HepG2 (cell line): ENCODE measurements around the gene B4GALT2. TPM values are rescaled to one million over a fixed set of nuclear protein-coding genes. Genes with fewer than 3 reads are reported as not detected.

Experiments
- ADNP ChIP-seq: sonication (generic); formaldehyde crosslinking; IDR thresholded peaks from 2 replicates; pipeline ENCODE4 v1.4.0; 2020; ENCODE audit warnings: missing genetic modification reagents
- CEBPG ChIP-seq: IDR thresholded peaks from 2 replicates; pipeline ENCODE4 v1.6.1; 2016
- GZF1 ChIP-seq: sonication (generic); formaldehyde crosslinking; IDR thresholded peaks from 2 replicates; pipeline ENCODE4 v1.5.1; 2020; ENCODE audit warnings: mild to moderate bottlenecking, missing genetic modification reagents
- HDAC1 ChIP-seq: sonication (generic); formaldehyde crosslinking; IDR thresholded peaks from 2 replicates; pipeline ENCODE4 v1.5.1; 2020; ENCODE audit warnings: mild to moderate bottlenecking, missing genetic modification reagents
- KDM5A ChIP-seq: fragments of 200-600 bp; sonication (generic); IDR thresholded peaks from 2 replicates; pipeline ENCODE4 v1.7.0; 2018; ENCODE audit warnings: antibody characterized with exemption, mild to moderate bottlenecking, low read length, borderline replicate concordance
- KLF6 ChIP-seq: IDR thresholded peaks from 2 replicates; pipeline ENCODE4 v1.8.0; 2016; ENCODE audit warnings: missing biosample characterization, missing genetic modification reagents
- PAWR ChIP-seq: sonication (generic); formaldehyde crosslinking; IDR thresholded peaks from 2 replicates; pipeline ENCODE4 v1.4.0; 2020; ENCODE audit warnings: missing genetic modification reagents, mild to moderate bottlenecking, borderline replicate concordance
- PHF21A ChIP-seq: sonication (generic); formaldehyde crosslinking; IDR thresholded peaks from 2 replicates; pipeline ENCODE4 v1.5.0; 2020; ENCODE audit warnings: mild to moderate bottlenecking, missing genetic modification reagents
- ZBTB20 ChIP-seq: sonication (generic); formaldehyde crosslinking; IDR thresholded peaks from 2 replicates; pipeline ENCODE4 v1.8.1; 2023; ENCODE audit warnings: missing genetic modification reagents, low read depth, mild to moderate bottlenecking, borderline replicate concordance
- ZFP36L1 ChIP-seq: sonication (generic); formaldehyde crosslinking; IDR thresholded peaks from 2 replicates; pipeline ENCODE4 v1.8.0; 2022; ENCODE audit warnings: mild to moderate bottlenecking, missing genetic modification reagents, moderate library complexity
- ZNF18 ChIP-seq: sonication (generic); formaldehyde crosslinking; IDR thresholded peaks from 2 replicates; pipeline ENCODE4 v1.8.0; 2022; ENCODE audit warnings: mild to moderate bottlenecking, missing genetic modification reagents; ENCODE audit not compliant: insufficient replicate concordance
- ZNF24 ChIP-seq: fragments of 450-650 bp; IDR thresholded peaks from 2 replicates; pipeline ENCODE4 v1.6.1; 2017; ENCODE audit warnings: antibody characterized with exemption, mild to moderate bottlenecking
- ZNF260 ChIP-seq: sonication (generic); formaldehyde crosslinking; IDR thresholded peaks from 2 replicates; pipeline ENCODE4 v1.4.0; 2020; ENCODE audit warnings: missing genetic modification reagents, low read depth, mild to moderate bottlenecking, borderline replicate concordance
- ZNF280B ChIP-seq: sonication (generic); formaldehyde crosslinking; IDR thresholded peaks from 2 replicates; pipeline ENCODE4 v1.5.0; 2020; ENCODE audit warnings: missing genetic modification reagents, mild to moderate bottlenecking, borderline replicate concordance
- ZNF317 ChIP-seq: sonication (generic); formaldehyde crosslinking; IDR thresholded peaks from 2 replicates; pipeline ENCODE4 v1.5.0; 2020; ENCODE audit warnings: mild to moderate bottlenecking, missing genetic modification reagents
- ZNF562 ChIP-seq: sonication (generic); formaldehyde crosslinking; IDR thresholded peaks from 2 replicates; pipeline ENCODE4 v1.8.0; 2022; ENCODE audit warnings: missing genetic modification reagents, borderline replicate concordance
- ZNF850 ChIP-seq: sonication (generic); formaldehyde crosslinking; conservative IDR thresholded peaks from 2 replicates; pipeline ENCODE4 v1.9.0; 2021; ENCODE audit warnings: mild to moderate bottlenecking, missing genetic modification reagents
- polyA plus RNA-seq, 8 experiments: library from polyadenylated mRNA; depleted of rRNA in 3 of 8; stranded (reverse) in 7 of 8; unstranded in 1 of 8; fragments of >200 nt; fragmentation: Illumina TruSeq in 4 of 8; extraction: Trizol in 4 of 8; gene quantifications; 2 replicates each; pipeline versions ENCODE4 v1.2.1 to v1.2.3, GENCODE V29; 2011 to 2016; ENCODE audit warnings: low read depth in 4 of 8, missing spikeins in 1 of 8, mixed read lengths in 1 of 8; ENCODE audit not compliant: insufficient read depth in 1 of 8
- total RNA-seq, 5 experiments: library from RNA; depleted of rRNA; stranded (reverse); fragments of >200 nt; fragmentation: Illumina TruSeq; extraction: Trizol; gene quantifications; 2 replicates each; pipeline ENCODE4 v1.2.3, GENCODE V29; 2016; ENCODE audit warnings: low read depth in 1 of 5
- TF ChIP-seq, protein P1 (sequence below): sonication (generic); formaldehyde crosslinking; IDR thresholded peaks from one replicate; pipeline ENCODE4 v1.5.1; 2020; ENCODE audit warnings: mild to moderate bottlenecking, missing genetic modification reagents; ENCODE audit errors: not compliant biosample characterization

B4GALT2 gene
- total and polyA plus RNA-seq, 2 of the 13 experiments (the other 11 are each of a cell fraction or from before 2014, with no cell fraction given): 41.9 to 78.0 TPM

GRCh38 chr1:43946236-43947060 is 32.6 kb upstream of the B4GALT2 start, which contains the start of gene IPO13 (continued):
- TF ChIP-seq, protein P1, sequence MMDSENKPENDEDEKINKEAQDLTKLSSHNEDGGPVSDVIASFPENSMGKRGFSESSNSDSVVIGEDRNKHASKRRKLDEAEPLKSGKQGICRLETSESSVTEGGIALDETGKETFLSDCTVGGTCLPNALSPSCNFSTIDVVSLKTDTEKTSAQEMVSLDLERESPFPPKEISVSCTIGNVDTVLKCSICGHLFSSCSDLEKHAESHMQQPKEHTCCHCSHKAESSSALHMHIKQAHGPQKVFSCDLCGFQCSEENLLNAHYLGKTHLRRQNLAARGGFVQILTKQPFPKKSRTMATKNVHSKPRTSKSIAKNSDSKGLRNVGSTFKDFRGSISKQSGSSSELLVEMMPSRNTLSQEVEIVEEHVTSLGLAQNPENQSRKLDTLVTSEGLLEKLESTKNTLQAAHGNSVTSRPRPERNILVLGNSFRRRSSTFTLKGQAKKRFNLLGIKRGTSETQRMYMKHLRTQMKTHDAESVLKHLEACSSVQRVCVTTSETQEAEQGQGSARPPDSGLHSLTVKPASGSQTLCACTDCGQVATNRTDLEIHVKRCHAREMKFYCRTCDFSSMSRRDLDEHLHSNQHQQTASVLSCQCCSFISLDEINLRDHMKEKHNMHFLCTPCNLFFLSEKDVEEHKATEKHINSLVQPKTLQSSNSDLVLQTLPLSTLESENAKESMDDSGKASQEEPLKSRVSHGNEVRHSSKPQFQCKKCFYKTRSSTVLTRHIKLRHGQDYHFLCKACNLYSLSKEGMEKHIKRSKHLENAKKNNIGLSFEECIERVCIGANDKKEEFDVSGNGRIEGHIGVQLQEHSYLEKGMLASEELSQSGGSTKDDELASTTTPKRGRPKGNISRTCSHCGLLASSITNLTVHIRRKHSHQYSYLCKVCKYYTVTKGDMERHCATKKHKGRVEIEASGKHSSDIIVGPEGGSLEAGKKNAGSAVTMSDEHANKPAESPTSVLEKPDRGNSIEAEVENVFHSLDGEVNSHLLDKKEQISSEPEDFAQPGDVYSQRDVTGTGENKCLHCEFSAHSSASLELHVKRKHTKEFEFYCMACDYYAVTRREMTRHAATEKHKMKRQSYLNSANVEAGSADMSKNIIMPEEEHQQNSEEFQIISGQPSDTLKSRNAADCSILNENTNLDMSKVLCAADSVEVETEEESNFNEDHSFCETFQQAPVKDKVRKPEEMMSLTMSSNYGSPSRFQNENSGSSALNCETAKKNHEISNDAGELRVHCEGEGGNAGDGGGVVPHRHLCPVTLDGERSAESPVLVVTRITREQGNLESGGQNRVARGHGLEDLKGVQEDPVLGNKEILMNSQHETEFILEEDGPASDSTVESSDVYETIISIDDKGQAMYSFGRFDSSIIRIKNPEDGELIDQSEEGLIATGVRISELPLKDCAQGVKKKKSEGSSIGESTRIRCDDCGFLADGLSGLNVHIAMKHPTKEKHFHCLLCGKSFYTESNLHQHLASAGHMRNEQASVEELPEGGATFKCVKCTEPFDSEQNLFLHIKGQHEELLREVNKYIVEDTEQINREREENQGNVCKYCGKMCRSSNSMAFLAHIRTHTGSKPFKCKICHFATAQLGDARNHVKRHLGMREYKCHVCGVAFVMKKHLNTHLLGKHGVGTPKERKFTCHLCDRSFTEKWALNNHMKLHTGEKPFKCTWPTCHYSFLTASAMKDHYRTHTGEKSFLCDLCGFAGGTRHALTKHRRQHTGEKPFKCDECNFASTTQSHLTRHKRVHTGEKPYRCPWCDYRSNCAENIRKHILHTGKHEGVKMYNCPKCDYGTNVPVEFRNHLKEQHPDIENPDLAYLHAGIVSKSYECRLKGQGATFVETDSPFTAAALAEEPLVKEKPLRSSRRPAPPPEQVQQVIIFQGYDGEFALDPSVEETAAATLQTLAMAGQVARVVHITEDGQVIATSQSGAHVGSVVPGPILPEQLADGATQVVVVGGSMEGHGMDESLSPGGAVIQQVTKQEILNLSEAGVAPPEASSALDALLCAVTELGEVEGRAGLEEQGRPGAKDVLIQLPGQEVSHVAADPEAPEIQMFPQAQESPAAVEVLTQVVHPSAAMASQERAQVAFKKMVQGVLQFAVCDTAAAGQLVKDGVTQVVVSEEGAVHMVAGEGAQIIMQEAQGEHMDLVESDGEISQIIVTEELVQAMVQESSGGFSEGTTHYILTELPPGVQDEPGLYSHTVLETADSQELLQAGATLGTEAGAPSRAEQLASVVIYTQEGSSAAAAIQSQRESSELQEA (CRISPR knock-in tag): no peak
- TF ChIP-seq ZNF24 (no peak), ZNF260 (CRISPR knock-in tag) (no peak), PAWR (CRISPR knock-in tag) (0 out of 2 replicates have a peak, but pooled peaks have one; percentile 55), GZF1 (CRISPR knock-in tag) (peak; percentile 74; the same call in 1 of the 2 replicates), ZBTB20 (CRISPR knock-in tag) (no peak; the same call in 1 of the 2 replicates), KDM5A (peak; percentile 77; the same call in 1 of the 2 replicates), ZNF850 (no peak), ZNF280B (CRISPR knock-in tag) (peak; percentile 72; the same call in 1 of the 2 replicates), ZNF562 (no peak), KLF6 (peak; percentile 96), ZFP36L1 (peak; percentile 94), HDAC1 (CRISPR knock-in tag) (peak; percentile 98), ZNF18 (peak; percentile 78), ZNF317 (CRISPR knock-in tag) (peak; percentile 80), ADNP (CRISPR knock-in tag) (peak; percentile 89), CEBPG (no peak), PHF21A (CRISPR knock-in tag) (peak; percentile 89)
